Epithelial cell of prostate (primary cell): Measurements from ENCODE around the gene FNBP1L.

Source experiments
- DNase-seq: peaks from one replicate; pipeline ENCODE4 v3.0.0-alpha.2; 2011; ENCODE audit warnings: low read depth, low spot score
- H3K27ac ChIP-seq: fragments of 450-650 bp; 2 replicates; pipeline ENCODE4 v1.5.1; 2017; ENCODE audit warnings: mild to moderate bottlenecking

FNBP1L gene

GRCh38 chr1:93447481-93448291 lies at the start of gene FNBP1L:
Gene FNBP1L, plus strand, starts transcription at chr1:93448118. Its CDS starts 164 bp downstream, at chr1:93448282.
- no peak for DNase-seq

GRCh38 chr1:93399781-93400180 lies 48.1 kb upstream of the FNBP1L start:
- no peak for DNase-seq
- no peak overlapping the region for H3K27ac ChIP-seq

More at GRCh38 chr1:93447481-93448291, at the start of gene FNBP1L:
- H3K27ac ChIP-seq: peak within 1 kb of the TSS; percentile 84

GRCh38 chr1:93408203-93408602 lies 39.7 kb upstream of the FNBP1L start:
- no peak overlapping the region for H3K27ac ChIP-seq
- DNase-seq: no peak

GRCh38 chr1:93411000-93411399 lies 36.9 kb upstream of the FNBP1L start:
- DNase-seq: no peak
- H3K27ac ChIP-seq: no peak overlapping the region

- no peak for DNase-seq
- H3K27ac ChIP-seq: no peak overlapping the region
Measured at GRCh38 chr1:93414749-93415148, 33.2 kb upstream of the FNBP1L start.

- no peak overlapping the region for H3K27ac ChIP-seq
- DNase-seq: no peak
Measured at GRCh38 chr1:93415296-93415695, 32.6 kb upstream of the FNBP1L start.

- DNase-seq: no peak
- no peak overlapping the region for H3K27ac ChIP-seq
Measured at GRCh38 chr1:93416183-93416582, 31.7 kb upstream of the FNBP1L start.

- DNase-seq: no peak
- H3K27ac ChIP-seq: no peak overlapping the region
Measured at GRCh38 chr1:93419344-93419743, 28.6 kb upstream of the FNBP1L start.

- H3K27ac ChIP-seq: no peak overlapping the region
- no peak for DNase-seq
Measured at GRCh38 chr1:93420400-93420799, 27.5 kb upstream of the FNBP1L start.

- H3K27ac ChIP-seq: no peak overlapping the region
- no peak for DNase-seq
Measured at GRCh38 chr1:93426181-93426580, 21.7 kb upstream of the FNBP1L start.

GRCh38 chr1:93427656-93428055 lies 20.3 kb upstream of the FNBP1L start:
- no peak overlapping the region for H3K27ac ChIP-seq
- no peak for DNase-seq

- DNase-seq: no peak
- no peak overlapping the region for H3K27ac ChIP-seq
Measured at GRCh38 chr1:93433407-93433961, 14.4 kb upstream of the FNBP1L start.

GRCh38 chr1:93434088-93434487 lies 13.8 kb upstream of the FNBP1L start:
- no peak for DNase-seq

GRCh38 chr1:93434987-93435386 lies 12.9 kb upstream of the FNBP1L start:
- H3K27ac ChIP-seq: no peak overlapping the region
- DNase-seq: no peak

More at GRCh38 chr1:93434088-93434487, 13.8 kb upstream of the FNBP1L start:
- no peak overlapping the region for H3K27ac ChIP-seq

GRCh38 chr1:93435443-93435842 lies 12.5 kb upstream of the FNBP1L start:
- no peak for DNase-seq

GRCh38 chr1:93436496-93436895 lies 11.4 kb upstream of the FNBP1L start:
- no peak for DNase-seq
- no peak overlapping the region for H3K27ac ChIP-seq

More at GRCh38 chr1:93435443-93435842, 12.5 kb upstream of the FNBP1L start:
- H3K27ac ChIP-seq: no peak overlapping the region

- no peak overlapping the region for H3K27ac ChIP-seq
- no peak for DNase-seq
Measured at GRCh38 chr1:93437976-93438605, 9.8 kb upstream of the FNBP1L start.

GRCh38 chr1:93438716-93439115 lies 9.2 kb upstream of the FNBP1L start:
- no peak overlapping the region for H3K27ac ChIP-seq
- DNase-seq: no peak

GRCh38 chr1:93440272-93440671 lies 7.6 kb upstream of the FNBP1L start:
- no peak overlapping the region for H3K27ac ChIP-seq
- DNase-seq: no peak

- no peak for DNase-seq
- H3K27ac ChIP-seq: no peak overlapping the region
Measured at GRCh38 chr1:93440706-93441105, 7.2 kb upstream of the FNBP1L start.

GRCh38 chr1:93441589-93441988 lies 6.3 kb upstream of the FNBP1L start:
- no peak for DNase-seq
- no peak overlapping the region for H3K27ac ChIP-seq
